Measurements from ENCODE around the gene APCDD1.
"Not testable (repeated sequence)": the region's sequence is repeated elsewhere in the genome, so short reads cannot be mapped to it uniquely, and the experiment has no call there.

The APCDD1 gene

GRCh38 chr18:10463741-10464140 lies 9.3 kb downstream of the APCDD1 start:
- CTCF ChIA-PET = interaction anchor here (0.7 to 1.4 kb wide), 2 partner anchors 15 to 20 kb away, joined by 3 read pairs; no protein-coding TSS in a partner anchor
- TF ChIP-seq, protein P1, sequence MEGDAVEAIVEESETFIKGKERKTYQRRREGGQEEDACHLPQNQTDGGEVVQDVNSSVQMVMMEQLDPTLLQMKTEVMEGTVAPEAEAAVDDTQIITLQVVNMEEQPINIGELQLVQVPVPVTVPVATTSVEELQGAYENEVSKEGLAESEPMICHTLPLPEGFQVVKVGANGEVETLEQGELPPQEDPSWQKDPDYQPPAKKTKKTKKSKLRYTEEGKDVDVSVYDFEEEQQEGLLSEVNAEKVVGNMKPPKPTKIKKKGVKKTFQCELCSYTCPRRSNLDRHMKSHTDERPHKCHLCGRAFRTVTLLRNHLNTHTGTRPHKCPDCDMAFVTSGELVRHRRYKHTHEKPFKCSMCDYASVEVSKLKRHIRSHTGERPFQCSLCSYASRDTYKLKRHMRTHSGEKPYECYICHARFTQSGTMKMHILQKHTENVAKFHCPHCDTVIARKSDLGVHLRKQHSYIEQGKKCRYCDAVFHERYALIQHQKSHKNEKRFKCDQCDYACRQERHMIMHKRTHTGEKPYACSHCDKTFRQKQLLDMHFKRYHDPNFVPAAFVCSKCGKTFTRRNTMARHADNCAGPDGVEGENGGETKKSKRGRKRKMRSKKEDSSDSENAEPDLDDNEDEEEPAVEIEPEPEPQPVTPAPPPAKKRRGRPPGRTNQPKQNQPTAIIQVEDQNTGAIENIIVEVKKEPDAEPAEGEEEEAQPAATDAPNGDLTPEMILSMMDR (IDR thresholded peaks at IDR 0.05; ENCODE audit: control extremely low read depth, extremely low read depth, low read depth, missing control alignments) = no peak
- POLR2A ChIA-PET = no interaction called here
- DNase-seq (ENCODE audit: extremely low spot score) = no peak

- POLR2A ChIA-PET; DNase-seq (ENCODE audit: extremely low spot score): not testable (repeated sequence)
- CTCF ChIA-PET = interaction anchor here (1.4 kb wide), 1 partner anchor 21 kb away, joined by 3 read pairs; no protein-coding TSS in a partner anchor
Measured at GRCh38 chr18:10464161-10464648, 9.8 kb downstream of the APCDD1 start.

DNA sequence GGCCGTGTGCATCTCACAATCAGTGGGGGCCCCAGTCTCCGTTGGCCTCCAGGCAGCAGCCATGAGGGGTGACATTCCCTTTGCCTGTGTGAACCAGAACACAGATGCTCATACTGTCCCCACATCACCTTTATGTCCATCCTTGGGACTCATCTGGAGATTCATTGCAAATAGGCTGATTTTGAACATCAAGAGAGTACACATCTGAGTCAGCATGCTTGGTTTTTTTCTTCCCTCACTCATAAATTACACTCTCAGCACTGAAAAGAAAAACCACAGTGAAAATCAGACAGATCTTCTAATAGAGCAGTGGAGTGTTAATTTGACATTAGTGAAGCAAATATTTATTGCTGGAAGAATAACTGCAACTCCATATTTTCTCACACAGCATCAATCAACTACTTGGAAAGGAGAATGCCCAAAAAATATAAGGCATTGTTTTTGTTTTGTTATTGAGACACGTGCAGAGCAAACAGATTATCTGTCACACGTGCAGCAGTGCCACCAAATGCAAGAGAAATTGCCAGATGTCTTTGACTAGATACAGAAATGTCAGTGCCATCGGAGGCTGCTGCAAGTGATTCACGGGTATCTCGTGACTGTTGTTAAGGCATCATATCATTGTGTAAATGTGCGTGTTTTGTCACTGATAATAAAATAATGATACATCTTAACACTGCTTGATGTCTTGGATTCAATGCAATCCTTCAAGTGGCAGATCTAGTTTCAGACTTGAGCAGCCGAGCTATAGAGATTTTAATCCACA lies 10.9 kb downstream of the APCDD1 start:
- ChIA-PET POLR2A (no interaction called here), CTCF (interaction anchor here (0.9 kb wide), 1 partner anchor 25 kb away, joined by 3 read pairs; no protein-coding TSS in a partner anchor)
- no peak for DNase-seq (ENCODE audit: extremely low spot score)
- TF ChIP-seq, protein P1 (IDR thresholded peaks at IDR 0.05; ENCODE audit: control extremely low read depth, extremely low read depth, low read depth, missing control alignments) = no peak

DNA sequence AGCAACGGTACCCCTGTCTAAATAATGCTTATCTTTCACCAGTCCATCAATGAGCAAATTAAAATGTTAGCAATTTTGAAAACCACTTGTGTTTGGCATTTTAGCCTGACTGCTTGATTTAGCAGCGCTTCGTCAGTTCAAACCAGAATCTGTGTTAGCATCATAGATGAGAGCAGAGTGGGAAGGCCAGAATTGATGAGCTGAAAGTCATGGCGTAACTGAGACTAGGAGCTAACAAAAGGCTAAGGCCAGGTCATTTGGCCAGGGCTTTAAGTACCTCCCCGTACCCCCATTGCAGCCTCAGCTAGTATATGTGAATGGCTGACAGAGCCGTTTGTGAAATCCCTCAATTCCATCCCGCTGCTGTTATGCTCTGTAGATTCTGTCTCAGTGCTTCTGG lies 16.0 kb downstream of the APCDD1 start:
- no peak for DNase-seq (ENCODE audit: extremely low spot score)
- ChIA-PET CTCF (no interaction called here), POLR2A (no interaction called here)
- TF ChIP-seq, protein P1 (IDR thresholded peaks at IDR 0.05; ENCODE audit: control extremely low read depth, extremely low read depth, low read depth, missing control alignments) = no peak

- CTCF ChIA-PET = no interaction called here
- DNase-seq (ENCODE audit: extremely low spot score) = no peak
- POLR2A ChIA-PET = no interaction called here
- TF ChIP-seq, protein P1 (IDR thresholded peaks at IDR 0.05; ENCODE audit: control extremely low read depth, extremely low read depth, low read depth, missing control alignments) = no peak
Measured at GRCh38 chr18:10471574-10471973, 17.1 kb downstream of the APCDD1 start.

GRCh38 chr18:10473132-10473531 lies 18.7 kb downstream of the APCDD1 start:
- TF ChIP-seq, protein P1 (IDR thresholded peaks at IDR 0.05; ENCODE audit: control extremely low read depth, extremely low read depth, low read depth, missing control alignments) = no peak
- no peak for DNase-seq (ENCODE audit: extremely low spot score)
- POLR2A ChIA-PET = no interaction called here
- CTCF ChIA-PET = no interaction called here

DNA sequence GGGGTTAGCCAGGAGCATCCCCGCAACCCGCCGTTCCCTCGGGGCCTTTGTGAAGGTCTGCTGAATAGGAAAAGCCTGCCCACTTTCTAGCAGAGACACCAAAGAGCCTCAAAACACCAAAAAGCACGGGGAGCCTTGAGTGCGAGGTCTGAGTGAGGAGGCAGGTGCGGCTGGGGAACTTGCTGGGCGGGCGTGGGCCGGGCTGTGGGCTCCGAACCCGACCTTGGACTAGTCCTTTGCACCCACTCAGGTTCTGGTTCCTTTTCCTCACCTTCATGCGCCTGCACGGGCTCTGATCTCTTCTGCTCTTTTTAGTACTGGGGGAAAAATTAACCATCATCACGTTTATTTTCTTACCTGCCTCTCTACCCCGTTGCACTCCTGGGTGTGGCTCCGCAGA lies 19.9 kb downstream of the APCDD1 start:
- ChIA-PET POLR2A (no interaction called here), CTCF (interaction anchor here (1.7 kb wide), 1 partner anchor 9 kb away, joined by 4 read pairs; no protein-coding TSS in a partner anchor)
- TF ChIP-seq, protein P1 (IDR thresholded peaks at IDR 0.05; ENCODE audit: control extremely low read depth, extremely low read depth, low read depth, missing control alignments) = no peak
- DNase-seq (ENCODE audit: extremely low spot score) = no peak
